ENCODE results near the gene EXOSC7.

The EXOSC7 gene

DNA sequence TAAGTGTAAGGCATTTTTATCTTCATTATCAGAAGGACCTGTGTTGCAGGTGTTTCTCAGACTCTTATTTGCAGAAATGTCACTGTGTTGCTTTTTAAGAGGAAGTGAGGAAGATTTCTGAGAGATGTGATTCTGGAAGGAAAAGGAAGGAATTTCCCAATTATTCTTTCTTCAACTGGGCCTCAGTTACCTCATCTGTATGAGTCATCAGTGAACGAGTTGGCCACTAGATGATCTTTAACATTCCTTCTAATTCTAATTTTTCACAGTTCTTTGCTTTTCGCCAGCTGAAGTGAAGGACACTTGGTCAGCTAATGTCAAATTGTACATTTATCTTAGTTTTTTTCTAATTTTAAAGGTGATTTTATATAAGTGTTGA, 79.0 kb downstream of the EXOSC7 start:
- Histone ChIP-seq H4K8ac (ENCODE audit: low read depth, low read length) (no peak overlapping the region), H3K4ac (ENCODE audit: low read length) (no peak overlapping the region), H2BK120ac (ENCODE audit: low read depth, low read length) (no peak overlapping the region), H2BK5ac (ENCODE audit: low read length) (no peak overlapping the region), H3K27me3 (ENCODE audit: control insufficient read depth in 3 of 3, insufficient read depth in 3 of 3, low read depth in 1 of 3, low read length in 3 of 3) (no peaks in the 10 kb centered on the region), H3K23ac (ENCODE audit: low read depth, low read length, poor library complexity) (no peak overlapping the region), H3K36me3 (replicated peaks in 1 of 2; ENCODE audit: control insufficient read depth in 2 of 2, insufficient read depth in 2 of 2, low read length in 2 of 2) (no peaks in the 10 kb centered on the region), H2BK15ac (ENCODE audit: low read length) (no peak overlapping the region), H3K14ac (ENCODE audit: low read length) (no peak overlapping the region), H3K79me1 (ENCODE audit: low read depth, low read length) (no peaks in the 10 kb centered on the region), H3K9me3 (replicated peaks in 1 of 2; ENCODE audit: control insufficient read depth in 2 of 2, insufficient read depth in 1 of 2, low read depth in 1 of 2, low read length in 2 of 2) (no peaks in the 10 kb centered on the region), H3K4me2 (ENCODE audit: insufficient read depth, low read length, poor library complexity, severe bottlenecking) (no peak overlapping the region), H3K18ac (ENCODE audit: low read length) (no peak overlapping the region), H4K91ac (ENCODE audit: low read depth, low read length, poor library complexity) (no peak overlapping the region), H3K4me3 (ENCODE audit: low read length in 2 of 2) (no peak overlapping the region), H2BK12ac (ENCODE audit: low read length) (no peak overlapping the region), H2AFZ (ENCODE audit: low read length) (peak overlapping the region; percentile 37), H3K27ac (replicated peaks; ENCODE audit: low read length) (no peak overlapping the region), H2AK5ac (ENCODE audit: low read depth, low read length) (no peak overlapping the region), H3K4me1 (ENCODE audit: control insufficient read depth in 2 of 2, insufficient read depth in 1 of 2, low read depth in 1 of 2, low read length in 2 of 2) (peaks cover 2 to 7% of the 10 kb centered on the region in 2 donors), H3K9ac (ENCODE audit: low read depth, low read length, poor library complexity) (no peak overlapping the region)
- DNase-seq (ENCODE audit: low spot score): no peak
- no CpG with 5 or more reads among the region's 2 CpGs for WGBS, 2 donors (ENCODE audit: extremely low coverage in 2 of 2, insufficient read length in 2 of 2, insufficient replicate concordance in 1 of 2)

GRCh38 chr3:45055411-45056143, 79.5 kb downstream of the EXOSC7 start:
- H3K4me3 ChIP-seq (ENCODE audit: low read length in 2 of 2): no peak overlapping the region
- H2BK15ac ChIP-seq (ENCODE audit: low read length): no peak overlapping the region
- H3K4me2 ChIP-seq (ENCODE audit: insufficient read depth, low read length, poor library complexity, severe bottlenecking): no peak overlapping the region
- no peak overlapping the region for H4K8ac ChIP-seq (ENCODE audit: low read depth, low read length)
- no peak overlapping the region for H3K18ac ChIP-seq (ENCODE audit: low read length)
- H2BK120ac ChIP-seq (ENCODE audit: low read depth, low read length): no peak overlapping the region
- peak overlapping the region; percentile 37 for H2AFZ ChIP-seq (ENCODE audit: low read length)
- no peaks in the 10 kb centered on the region for H3K27me3 ChIP-seq (ENCODE audit: control insufficient read depth in 3 of 3, insufficient read depth in 3 of 3, low read depth in 1 of 3, low read length in 3 of 3)
- no peak overlapping the region for H2AK5ac ChIP-seq (ENCODE audit: low read depth, low read length)
- no peak overlapping the region for H2BK12ac ChIP-seq (ENCODE audit: low read length)
- H3K4ac ChIP-seq (ENCODE audit: low read length): no peak overlapping the region
- no peak overlapping the region for H2BK5ac ChIP-seq (ENCODE audit: low read length)
- H3K27ac ChIP-seq (replicated peaks; ENCODE audit: low read length): no peak overlapping the region
- H3K9me3 ChIP-seq (replicated peaks in 1 of 2; ENCODE audit: control insufficient read depth in 2 of 2, insufficient read depth in 1 of 2, low read depth in 1 of 2, low read length in 2 of 2): no peaks in the 10 kb centered on the region
- no CpG with 5 or more reads among the region's 7 CpGs for WGBS, 2 donors (ENCODE audit: extremely low coverage in 2 of 2, insufficient read length in 2 of 2, insufficient replicate concordance in 1 of 2)
- H3K14ac ChIP-seq (ENCODE audit: low read length): no peak overlapping the region
- H3K9ac ChIP-seq (ENCODE audit: low read depth, low read length, poor library complexity): no peak overlapping the region
- no peaks in the 10 kb centered on the region for H3K79me1 ChIP-seq (ENCODE audit: low read depth, low read length)
- peaks cover 3 to 12% of the 10 kb centered on the region in 2 donors for H3K4me1 ChIP-seq (ENCODE audit: control insufficient read depth in 2 of 2, insufficient read depth in 1 of 2, low read depth in 1 of 2, low read length in 2 of 2)
- DNase-seq (ENCODE audit: low spot score): no peak
- no peak overlapping the region for H3K23ac ChIP-seq (ENCODE audit: low read depth, low read length, poor library complexity)
- no peak overlapping the region for H4K91ac ChIP-seq (ENCODE audit: low read depth, low read length, poor library complexity)
- no peaks in the 10 kb centered on the region for H3K36me3 ChIP-seq (replicated peaks in 1 of 2; ENCODE audit: control insufficient read depth in 2 of 2, insufficient read depth in 2 of 2, low read length in 2 of 2)

DNA sequence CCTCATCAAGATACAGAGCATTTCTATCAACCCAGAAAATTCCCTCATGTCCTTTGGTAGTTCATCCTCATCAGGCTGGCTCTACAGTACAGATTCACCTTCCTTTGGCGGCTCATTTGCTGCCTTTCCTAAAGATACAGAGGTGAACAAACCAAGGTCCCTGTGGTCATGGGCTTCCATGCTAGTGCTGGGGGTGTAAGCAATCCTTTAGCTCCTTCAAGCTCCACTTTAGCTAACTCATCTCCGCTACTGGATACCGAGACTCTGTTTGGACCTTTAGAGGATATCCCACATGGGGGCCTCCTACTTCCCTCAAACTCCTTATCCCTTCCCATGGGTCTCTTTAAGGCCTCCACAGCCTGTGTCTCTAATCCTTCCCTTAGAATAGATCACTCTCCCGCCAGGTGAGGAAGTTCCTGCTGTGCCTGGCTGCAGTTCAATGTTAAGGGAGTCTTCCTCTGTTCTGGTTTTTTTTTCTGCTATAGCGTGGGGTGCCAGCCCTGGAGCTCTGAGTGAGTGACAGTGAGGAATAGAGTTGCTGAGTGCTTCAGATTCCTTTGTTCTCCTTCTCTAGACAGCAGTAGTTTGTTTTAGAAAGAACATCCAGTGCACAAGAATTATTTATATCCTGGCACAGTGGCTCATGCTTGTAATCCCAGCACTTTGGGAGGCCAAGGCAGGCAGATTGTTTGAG, 80.7 kb downstream of the EXOSC7 start:
- Histone ChIP-seq H2AFZ (ENCODE audit: low read length) (peak overlapping the region; percentile 70), H3K4me2 (ENCODE audit: insufficient read depth, low read length, poor library complexity, severe bottlenecking) (no peak overlapping the region), H3K27ac (replicated peaks; ENCODE audit: low read length) (no peak overlapping the region), H3K9me3 (replicated peaks in 1 of 2; ENCODE audit: control insufficient read depth in 2 of 2, insufficient read depth in 1 of 2, low read depth in 1 of 2, low read length in 2 of 2) (no peaks in the 10 kb centered on the region), H2BK15ac (ENCODE audit: low read length) (no peak overlapping the region), H4K91ac (ENCODE audit: low read depth, low read length, poor library complexity) (no peak overlapping the region), H4K8ac (ENCODE audit: low read depth, low read length) (no peak overlapping the region), H3K4me1 (ENCODE audit: control insufficient read depth in 2 of 2, insufficient read depth in 1 of 2, low read depth in 1 of 2, low read length in 2 of 2) (peaks cover 6 to 22% of the 10 kb centered on the region in 2 donors), H3K4ac (ENCODE audit: low read length) (no peak overlapping the region), H3K27me3 (ENCODE audit: control insufficient read depth in 3 of 3, insufficient read depth in 3 of 3, low read depth in 1 of 3, low read length in 3 of 3) (no peaks in the 10 kb centered on the region), H3K36me3 (replicated peaks in 1 of 2; ENCODE audit: control insufficient read depth in 2 of 2, insufficient read depth in 2 of 2, low read length in 2 of 2) (no peaks in the 10 kb centered on the region), H2BK12ac (ENCODE audit: low read length) (no peak overlapping the region), H3K23ac (ENCODE audit: low read depth, low read length, poor library complexity) (no peak overlapping the region), H3K14ac (ENCODE audit: low read length) (no peak overlapping the region), H3K79me1 (ENCODE audit: low read depth, low read length) (no peaks in the 10 kb centered on the region), H2BK120ac (ENCODE audit: low read depth, low read length) (no peak overlapping the region), H2BK5ac (ENCODE audit: low read length) (no peak overlapping the region), H3K18ac (ENCODE audit: low read length) (no peak overlapping the region), H3K4me3 (ENCODE audit: low read length in 2 of 2) (no peak overlapping the region), H2AK5ac (ENCODE audit: low read depth, low read length) (no peak overlapping the region), H3K9ac (ENCODE audit: low read depth, low read length, poor library complexity) (no peak overlapping the region)
- no CpG with 5 or more reads among the region's 5 CpGs for WGBS, 2 donors (ENCODE audit: extremely low coverage in 2 of 2, insufficient read length in 2 of 2, insufficient replicate concordance in 1 of 2)
- DNase-seq (ENCODE audit: low spot score): no peak

GRCh38 chr3:45057557-45057956, 81.5 kb downstream of the EXOSC7 start:
- Histone ChIP-seq H3K4me3 (ENCODE audit: low read length in 2 of 2) (no peak overlapping the region), H3K4me1 (ENCODE audit: control insufficient read depth in 2 of 2, insufficient read depth in 1 of 2, low read depth in 1 of 2, low read length in 2 of 2) (peaks cover 6 to 27% of the 10 kb centered on the region in 2 donors), H2BK120ac (ENCODE audit: low read depth, low read length) (no peak overlapping the region), H3K27ac (replicated peaks; ENCODE audit: low read length) (no peak overlapping the region), H3K9ac (ENCODE audit: low read depth, low read length, poor library complexity) (no peak overlapping the region), H3K36me3 (replicated peaks in 1 of 2; ENCODE audit: control insufficient read depth in 2 of 2, insufficient read depth in 2 of 2, low read length in 2 of 2) (no peaks in the 10 kb centered on the region), H3K27me3 (ENCODE audit: control insufficient read depth in 3 of 3, insufficient read depth in 3 of 3, low read depth in 1 of 3, low read length in 3 of 3) (no peaks in the 10 kb centered on the region), H4K91ac (ENCODE audit: low read depth, low read length, poor library complexity) (no peak overlapping the region), H3K18ac (ENCODE audit: low read length) (no peak overlapping the region), H3K14ac (ENCODE audit: low read length) (no peak overlapping the region), H3K4ac (ENCODE audit: low read length) (no peak overlapping the region), H4K8ac (ENCODE audit: low read depth, low read length) (no peak overlapping the region), H3K9me3 (replicated peaks in 1 of 2; ENCODE audit: control insufficient read depth in 2 of 2, insufficient read depth in 1 of 2, low read depth in 1 of 2, low read length in 2 of 2) (no peaks in the 10 kb centered on the region), H2AFZ (ENCODE audit: low read length) (no peak overlapping the region), H3K79me1 (ENCODE audit: low read depth, low read length) (no peaks in the 10 kb centered on the region), H2BK15ac (ENCODE audit: low read length) (no peak overlapping the region), H3K4me2 (ENCODE audit: insufficient read depth, low read length, poor library complexity, severe bottlenecking) (no peak overlapping the region), H2BK5ac (ENCODE audit: low read length) (no peak overlapping the region), H2BK12ac (ENCODE audit: low read length) (no peak overlapping the region), H3K23ac (ENCODE audit: low read depth, low read length, poor library complexity) (no peak overlapping the region), H2AK5ac (ENCODE audit: low read depth, low read length) (no peak overlapping the region)
- WGBS, 2 donors (ENCODE audit: extremely low coverage in 2 of 2, insufficient read length in 2 of 2, insufficient replicate concordance in 1 of 2): no CpG with 5 or more reads among the region's 3 CpGs
- no peak for DNase-seq (ENCODE audit: low spot score)
